LNCAP (cell line): ENCODE measurements around the gene TSSC4.

Source experiments
- CTCF ChIP-seq: fragments of 450-650 bp; IDR thresholded peaks from 2 replicates; pipeline ENCODE4 v1.5.1; 2017; ENCODE audit warnings: mild to moderate bottlenecking

TSSC4 gene

GRCh38 chr11:2380396-2380795 lies 20.2 kb upstream of the TSSC4 start:
- TF ChIP-seq CTCF = no peak

GRCh38 chr11:2380807-2381350 lies 19.7 kb upstream of the TSSC4 start:
- no peak for TF ChIP-seq CTCF

GRCh38 chr11:2381494-2382128 lies 18.9 kb upstream of the TSSC4 start:
- TF ChIP-seq CTCF = no peak

GRCh38 chr11:2382129-2382517 lies 18.4 kb upstream of the TSSC4 start:
- TF ChIP-seq CTCF = no peak

- no peak for TF ChIP-seq CTCF
Measured at GRCh38 chr11:2382936-2383851, 17.4 kb upstream of the TSSC4 start.

GRCh38 chr11:2383852-2384804 lies 16.4 kb upstream of the TSSC4 start:
- no peak for TF ChIP-seq CTCF
